WTC11 (cell line): ENCODE results near the gene IRAG1. TPM values are rescaled to one million over a fixed set of nuclear protein-coding genes. Genes with fewer than 3 reads are reported as not detected.

Experiments used
- ATAC-seq: fragments of 200-7000 bp; cut with Tn5 transposase; 2 replicates; pipeline ENCODE4 v1.10.0; 2021; ENCODE audit warnings: mild to moderate bottlenecking, moderate library complexity
- CTCF ChIA-PET: fragments of 300-600 bp; sonication (Branson Sonifier 250); formaldehyde crosslinking; loops from one replicate; lab custom pipeline; 2021; ENCODE audit warnings: antibody characterized with exemption; lab: Charles Lee
- POLR2A ChIA-PET: fragments of 350-600 bp; sonication (Branson Sonifier 250); formaldehyde crosslinking; loops from one replicate; lab custom pipeline; 2021; ENCODE audit warnings: antibody characterized with exemption; lab: Charles Lee
- DNase-seq: peaks from one replicate; pipeline ENCODE4 v3.0.0; 2021; ENCODE audit warnings: low spot score
- H3K27ac Mint-ChIP-seq: 2 replicates; pipeline ENCODE4 v1.8.0; 2021; ENCODE audit warnings: mixed read lengths
- H3K27me3 Mint-ChIP-seq: 2 replicates; pipeline ENCODE4 v1.8.0; 2021; ENCODE audit warnings: low read depth, mild to moderate bottlenecking, moderate library complexity, mixed read lengths
- H3K36me3 Mint-ChIP-seq: 2 replicates; pipeline ENCODE4 v1.8.0; 2021; ENCODE audit warnings: mixed read lengths
- H3K4me1 Mint-ChIP-seq: 2 replicates; pipeline ENCODE4 v1.8.0; 2022; ENCODE audit warnings: mixed read lengths
- H3K4me3 Mint-ChIP-seq: 2 replicates; pipeline ENCODE4 v1.8.0; 2021; ENCODE audit warnings: mild to moderate bottlenecking, moderate library complexity, mixed read lengths
- H3K9me3 Mint-ChIP-seq: 2 replicates; pipeline ENCODE4 v1.8.0; 2021; ENCODE audit warnings: mixed read lengths
- EMX1 ChIP-seq: fragments of 250-450 bp; sonication (Bioruptor Pico); IDR thresholded peaks from 2 replicates; pipeline ENCODE4 v1.8.0; 2021; ENCODE audit warnings: mild to moderate bottlenecking
- ESRRA ChIP-seq: sonication (generic); formaldehyde crosslinking; IDR thresholded peaks from 2 replicates; pipeline ENCODE4 v1.8.1; 2022; ENCODE audit warnings: mild to moderate bottlenecking, missing genetic modification reagents, borderline replicate concordance
- GTF2I ChIP-seq: fragments of 250-450 bp; sonication (Bioruptor Pico); conservative IDR thresholded peaks from 2 replicates; pipeline ENCODE4 v1.4.0; 2021; ENCODE audit warnings: mild to moderate bottlenecking
- JAZF1 ChIP-seq: fragments of 250-450 bp; sonication (Bioruptor Pico); IDR thresholded peaks from 2 replicates; pipeline ENCODE4 v1.9.0; 2021; ENCODE audit warnings: moderate library complexity, mild to moderate bottlenecking, inconsistent platforms
- NFYB ChIP-seq: sonication (generic); formaldehyde crosslinking; conservative IDR thresholded peaks from 2 replicates; pipeline ENCODE4 v1.8.0; 2022; ENCODE audit warnings: low read depth, missing genetic modification reagents
- PRDM15 ChIP-seq: sonication (generic); formaldehyde crosslinking; IDR thresholded peaks from 2 replicates; pipeline ENCODE4 v1.8.0; 2022; ENCODE audit warnings: missing genetic modification reagents
- USF2 ChIP-seq: sonication (generic); formaldehyde crosslinking; IDR thresholded peaks from 2 replicates; pipeline ENCODE4 v1.8.1; 2023; ENCODE audit warnings: mild to moderate bottlenecking, missing genetic modification reagents, moderate library complexity
- ZNF416 ChIP-seq: fragments of 250-450 bp; sonication (Bioruptor Pico); IDR thresholded peaks from 2 replicates; pipeline ENCODE4 v1.9.0; 2021; ENCODE audit warnings: mild to moderate bottlenecking, inconsistent platforms
- ZNF512 ChIP-seq: sonication (generic); formaldehyde crosslinking; IDR thresholded peaks from 2 replicates; pipeline ENCODE4 v1.8.1; 2022; ENCODE audit warnings: missing genetic modification reagents, borderline replicate concordance
- ZNF532 ChIP-seq: fragments of 250-450 bp; sonication (Bioruptor Pico); IDR thresholded peaks from 2 replicates; pipeline ENCODE4 v1.9.0; 2021; ENCODE audit warnings: mild to moderate bottlenecking, borderline replicate concordance
- total RNA-seq: library from RNA; stranded (reverse); gene quantifications from 3 replicates; pipeline ENCODE4 v1.2.3, GENCODE V29; 2021
- TF ChIP-seq, protein P1 (sequence below): sonication (generic); formaldehyde crosslinking; IDR thresholded peaks from 2 replicates; pipeline ENCODE4 v1.8.1; 2023; ENCODE audit warnings: mild to moderate bottlenecking, missing genetic modification reagents
- TF ChIP-seq, protein P2 (sequence below): sonication (generic); formaldehyde crosslinking; conservative IDR thresholded peaks from 2 replicates; pipeline ENCODE4 v1.8.1; 2023; ENCODE audit warnings: mild to moderate bottlenecking, low read depth, missing genetic modification reagents, moderate library complexity

Gene IRAG1
- total RNA-seq, 1 experiment from 2014 or later = 2.8 TPM

DNA sequence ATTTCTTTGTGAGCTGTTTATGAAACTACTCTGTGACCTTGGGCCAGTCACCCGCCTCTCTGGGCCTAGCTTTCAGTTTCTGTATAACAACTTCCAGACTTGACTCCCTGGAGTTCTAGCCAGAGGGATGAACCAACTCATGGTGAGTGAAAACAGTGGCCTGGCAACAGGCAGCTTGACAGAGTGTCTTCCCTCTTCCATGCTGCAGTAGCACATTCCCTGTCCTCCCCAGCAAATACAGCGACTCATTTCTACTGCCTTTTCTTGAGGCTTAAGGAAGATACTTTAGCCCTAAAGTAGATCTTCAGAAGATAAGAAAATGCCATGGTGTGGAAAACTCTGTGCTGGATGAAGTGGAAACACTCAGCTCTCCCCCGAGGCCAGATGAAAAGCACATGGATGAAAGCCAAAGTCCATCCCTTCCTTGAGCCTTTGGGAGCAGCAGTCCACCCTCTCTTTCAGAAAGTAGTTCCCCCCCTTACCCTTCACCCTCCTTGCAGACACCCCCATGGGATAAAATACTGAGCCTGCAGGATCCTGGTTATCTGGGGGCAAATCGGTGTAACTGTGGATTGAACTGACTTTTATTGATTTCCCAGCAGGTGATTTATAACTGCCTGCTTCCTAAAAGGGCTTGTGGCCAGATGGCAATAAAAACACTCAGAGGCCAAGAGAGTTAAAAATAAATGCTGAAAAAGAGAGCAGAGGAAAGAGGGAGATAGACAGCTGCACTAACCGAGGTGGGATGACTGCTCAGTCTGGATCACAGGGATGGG lies 24.1 kb downstream of the IRAG1 start:
- ChIA-PET POLR2A (no interaction called here), CTCF (interaction anchor here (1.5 kb wide), 1 partner anchor 15 kb away, joined by 5 read pairs; no protein-coding TSS in a partner anchor)
- ATAC-seq (no peak), DNase-seq (no peak)
- no peaks in the 10 kb centered on the region for H3K27me3 Mint-ChIP-seq
- no peak overlapping the region for H3K4me3 Mint-ChIP-seq
- H3K4me1 Mint-ChIP-seq = peaks cover under 1% of the 10 kb centered on the region
- H3K9me3 Mint-ChIP-seq = no peaks in the 10 kb centered on the region
- H3K27ac Mint-ChIP-seq = no peak overlapping the region
- H3K36me3 Mint-ChIP-seq = no peaks in the 10 kb centered on the region
- TF ChIP-seq NFYB (CRISPR knock-in tag) = no peak
- TF ChIP-seq ZNF512 (CRISPR knock-in tag) = no peak
- no peak for TF ChIP-seq PRDM15

DNA sequence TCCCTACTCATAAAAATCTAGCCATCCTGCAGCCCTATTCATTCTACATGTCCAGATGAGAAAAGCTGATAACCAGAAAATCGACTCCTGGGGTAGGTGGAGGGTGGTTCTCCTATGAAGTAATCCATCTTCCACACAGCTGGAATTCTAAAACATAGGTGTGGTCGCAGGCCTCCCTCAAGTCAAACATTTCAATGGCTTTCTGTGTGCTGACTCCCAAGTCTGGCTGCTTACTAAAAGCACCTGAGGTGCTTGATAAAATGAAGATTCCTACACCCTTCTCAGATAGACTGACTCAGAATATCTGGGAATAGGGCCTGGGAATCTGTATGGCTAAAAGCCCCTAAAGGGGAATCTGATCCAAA lies 26.1 kb downstream of the IRAG1 start:
- H3K27me3 Mint-ChIP-seq = no peaks in the 10 kb centered on the region
- CTCF ChIA-PET = no interaction called here
- no peak for DNase-seq
- H3K27ac Mint-ChIP-seq = no peak overlapping the region
- POLR2A ChIA-PET = no interaction called here
- TF ChIP-seq ESRRA (CRISPR knock-in tag) (no peak), GTF2I (CRISPR knock-in tag) (no peak), EMX1 (no peak), JAZF1 (no peak), USF2 (CRISPR knock-in tag) (no peak)
- ATAC-seq = no peak
- no peaks in the 10 kb centered on the region for H3K9me3 Mint-ChIP-seq
- no peaks in the 10 kb centered on the region for H3K4me1 Mint-ChIP-seq
- H3K4me3 Mint-ChIP-seq = no peak overlapping the region
- H3K36me3 Mint-ChIP-seq = no peaks in the 10 kb centered on the region

DNA sequence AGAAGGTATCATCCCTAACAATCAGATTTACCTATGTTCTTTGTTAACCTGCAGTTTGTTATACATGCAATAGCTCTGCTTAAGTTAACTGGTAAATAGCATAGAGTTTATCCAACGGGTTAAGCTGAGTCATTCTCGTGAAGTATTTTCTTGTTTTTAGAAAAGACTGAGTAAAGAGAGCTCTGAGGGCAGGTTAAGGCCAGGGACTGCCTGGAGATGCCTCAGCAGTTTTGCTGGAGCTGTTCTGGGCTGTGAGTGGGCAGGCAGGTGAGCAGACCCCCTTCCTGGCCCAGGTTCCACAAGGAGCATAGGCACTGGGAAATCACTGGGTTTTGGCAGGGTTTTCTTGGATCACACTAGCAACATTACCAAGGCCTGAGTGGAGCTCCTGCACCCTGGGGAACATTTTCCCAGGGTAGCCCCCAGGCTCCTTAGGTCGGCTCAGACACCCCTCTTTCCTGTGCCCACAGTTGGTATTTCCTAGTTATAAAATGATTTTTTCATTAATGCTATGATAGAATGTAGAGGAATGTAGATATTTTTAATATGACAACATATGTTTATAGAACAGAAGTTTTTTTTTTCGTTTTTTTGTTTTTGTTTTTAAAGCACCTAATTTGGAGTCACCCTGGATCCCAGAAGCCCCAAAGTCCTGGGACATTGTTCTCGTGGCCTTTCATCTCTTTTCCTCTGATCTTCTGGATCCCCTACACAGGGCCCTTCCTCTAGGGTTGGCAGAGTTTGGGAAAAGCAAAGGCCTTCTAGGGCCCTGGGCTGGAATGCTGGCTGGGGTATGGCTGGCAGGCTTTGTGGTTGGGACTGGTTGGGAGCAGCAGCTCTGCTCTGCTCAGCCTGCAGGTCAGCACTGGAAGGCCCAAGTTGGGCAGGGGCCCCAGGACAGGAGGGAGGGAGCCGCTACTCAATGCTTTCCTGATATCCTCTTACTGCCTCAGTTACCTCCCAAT lies 26.7 kb downstream of the IRAG1 start:
- DNase-seq = no peak
- no peaks in the 10 kb centered on the region for H3K4me1 Mint-ChIP-seq
- no peak overlapping the region for H3K4me3 Mint-ChIP-seq
- ATAC-seq = no peak
- POLR2A ChIA-PET = no interaction called here
- H3K27me3 Mint-ChIP-seq = no peaks in the 10 kb centered on the region
- no peaks in the 10 kb centered on the region for H3K36me3 Mint-ChIP-seq
- no peaks in the 10 kb centered on the region for H3K9me3 Mint-ChIP-seq
- no peak overlapping the region for H3K27ac Mint-ChIP-seq
- CTCF ChIA-PET = interaction anchor here (1.0 to 1.3 kb wide), 2 partner anchors 12 to 43 kb away, joined by 4 read pairs; no protein-coding TSS in a partner anchor
- TF ChIP-seq, protein P1, sequence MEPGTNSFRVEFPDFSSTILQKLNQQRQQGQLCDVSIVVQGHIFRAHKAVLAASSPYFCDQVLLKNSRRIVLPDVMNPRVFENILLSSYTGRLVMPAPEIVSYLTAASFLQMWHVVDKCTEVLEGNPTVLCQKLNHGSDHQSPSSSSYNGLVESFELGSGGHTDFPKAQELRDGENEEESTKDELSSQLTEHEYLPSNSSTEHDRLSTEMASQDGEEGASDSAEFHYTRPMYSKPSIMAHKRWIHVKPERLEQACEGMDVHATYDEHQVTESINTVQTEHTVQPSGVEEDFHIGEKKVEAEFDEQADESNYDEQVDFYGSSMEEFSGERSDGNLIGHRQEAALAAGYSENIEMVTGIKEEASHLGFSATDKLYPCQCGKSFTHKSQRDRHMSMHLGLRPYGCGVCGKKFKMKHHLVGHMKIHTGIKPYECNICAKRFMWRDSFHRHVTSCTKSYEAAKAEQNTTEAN (CRISPR knock-in tag) = no peak
- no peak for TF ChIP-seq ZNF416 (CRISPR knock-in tag)
- TF ChIP-seq ZNF532 (CRISPR knock-in tag) = no peak
- TF ChIP-seq, protein P2, sequence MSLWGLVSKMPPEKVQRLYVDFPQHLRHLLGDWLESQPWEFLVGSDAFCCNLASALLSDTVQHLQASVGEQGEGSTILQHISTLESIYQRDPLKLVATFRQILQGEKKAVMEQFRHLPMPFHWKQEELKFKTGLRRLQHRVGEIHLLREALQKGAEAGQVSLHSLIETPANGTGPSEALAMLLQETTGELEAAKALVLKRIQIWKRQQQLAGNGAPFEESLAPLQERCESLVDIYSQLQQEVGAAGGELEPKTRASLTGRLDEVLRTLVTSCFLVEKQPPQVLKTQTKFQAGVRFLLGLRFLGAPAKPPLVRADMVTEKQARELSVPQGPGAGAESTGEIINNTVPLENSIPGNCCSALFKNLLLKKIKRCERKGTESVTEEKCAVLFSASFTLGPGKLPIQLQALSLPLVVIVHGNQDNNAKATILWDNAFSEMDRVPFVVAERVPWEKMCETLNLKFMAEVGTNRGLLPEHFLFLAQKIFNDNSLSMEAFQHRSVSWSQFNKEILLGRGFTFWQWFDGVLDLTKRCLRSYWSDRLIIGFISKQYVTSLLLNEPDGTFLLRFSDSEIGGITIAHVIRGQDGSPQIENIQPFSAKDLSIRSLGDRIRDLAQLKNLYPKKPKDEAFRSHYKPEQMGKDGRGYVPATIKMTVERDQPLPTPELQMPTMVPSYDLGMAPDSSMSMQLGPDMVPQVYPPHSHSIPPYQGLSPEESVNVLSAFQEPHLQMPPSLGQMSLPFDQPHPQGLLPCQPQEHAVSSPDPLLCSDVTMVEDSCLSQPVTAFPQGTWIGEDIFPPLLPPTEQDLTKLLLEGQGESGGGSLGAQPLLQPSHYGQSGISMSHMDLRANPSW (CRISPR knock-in tag) = no peak
